K562 (cell line): ENCODE results near the gene BOD1L1. TPM values are rescaled to one million over a fixed set of nuclear protein-coding genes. Genes with fewer than 3 reads are reported as not detected.

ENCODE experiments used
- MGA ChIP-seq: fragments of 450-650 bp; IDR thresholded peaks from 2 replicates; pipeline ENCODE4 v1.6.1; 2016; ENCODE audit warnings: mild to moderate bottlenecking, moderate library complexity
- polyA plus RNA-seq, 8 experiments: library from polyadenylated mRNA; depleted of rRNA in 4 of 8; stranded (reverse) in 5 of 8; unstranded in 3 of 8; fragments of >200 nt; fragmentation: Nextera tagmentation in 2 of 8; fragmentation: Illumina TruSeq in 1 of 8; extraction: Ambion mirVana in 2 of 8; extraction: Trizol in 1 of 8; gene quantifications; 2 replicates each; pipeline versions ENCODE4 v1.2.1 to v1.2.3, GENCODE V29; 2011 to 2014; ENCODE audit warnings: inconsistent platforms in 1 of 8, missing spikeins in 1 of 8
- total RNA-seq, 7 experiments: library from RNA; depleted of rRNA in 6 of 7; stranded (reverse); fragments of >200 nt in 6 of 7; fragmentation: Illumina TruSeq in 2 of 7; extraction: Trizol in 2 of 7; gene quantifications; 2 replicates each; pipeline versions ENCODE4 v1.2.1 to v1.2.3, GENCODE V29; 2011 to 2021; ENCODE audit warnings: low replicate concordance in 1 of 7

BOD1L1 gene
- total and polyA plus RNA-seq, 9 of the 15 experiments (the other 6 are each of a cell fraction or from before 2014, with no cell fraction given) = 4.8 to 23.2 (median 17.7) TPM

DNA sequence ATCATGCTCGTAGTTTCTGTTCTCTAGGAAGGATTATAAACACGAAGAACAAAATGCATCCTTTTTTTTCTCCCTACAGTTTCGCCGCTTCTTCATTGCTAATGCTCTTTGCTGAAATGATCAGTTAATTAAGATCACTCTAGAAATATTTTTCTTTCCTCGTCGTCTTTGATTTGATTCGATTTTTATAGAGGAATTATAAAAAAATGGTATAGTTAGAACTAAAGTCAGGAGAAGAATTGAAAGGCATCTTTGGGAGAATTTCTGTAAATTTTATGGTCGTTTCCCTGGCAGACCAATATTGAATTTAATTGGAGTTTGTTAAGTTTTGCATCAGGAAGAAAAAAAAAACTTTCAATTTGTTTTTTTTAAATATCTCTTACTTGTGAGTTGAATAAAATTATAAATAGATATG, 82.1 kb downstream of the BOD1L1 start (continued):
- peak; percentile 63 for TF ChIP-seq MGA
